GM19025 (cell line): ENCODE measurements around the gene WNT9A.

Experiments
- ATAC-seq: cut with Tn5 transposase; IDR thresholded peaks from one replicate; pipeline ENCODE4 v1.9.1; 2021; ENCODE audit warnings: mild to moderate bottlenecking, low read depth, moderate library complexity; ENCODE audit not compliant: unreplicated experiment

WNT9A gene

GRCh38 chr1:227900571-227901051, 47.1 kb downstream of the WNT9A start:
- ATAC-seq: no peak

DNA sequence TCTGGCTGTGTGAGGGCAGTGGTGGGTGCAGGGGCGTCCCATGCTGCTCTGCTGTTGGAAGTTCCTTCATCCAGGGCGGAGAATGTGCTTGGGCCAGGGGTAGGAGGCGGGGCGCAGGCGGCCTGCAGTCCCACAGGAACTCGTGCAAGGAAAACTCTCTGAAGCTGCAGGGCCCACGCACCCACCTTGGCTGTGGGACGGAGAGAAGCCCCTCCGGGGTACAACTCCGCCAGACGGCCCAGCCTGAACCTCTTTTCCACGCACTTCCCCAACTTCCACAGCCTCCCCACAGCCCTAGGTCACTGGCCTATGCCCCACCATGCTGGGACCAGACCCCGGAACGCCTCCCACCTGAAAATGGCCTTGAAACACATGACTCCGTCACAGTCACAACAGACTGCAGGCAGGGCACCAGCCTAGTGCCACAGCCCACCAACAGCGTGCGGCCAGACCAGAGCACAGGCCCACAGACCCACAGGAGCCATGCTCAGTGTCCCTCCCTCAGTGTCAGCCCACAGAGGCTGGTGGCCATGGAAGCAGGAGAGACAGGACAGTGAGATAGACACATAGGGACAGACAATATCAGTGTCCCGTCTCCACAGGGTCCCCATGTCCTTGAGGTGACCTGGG, 47.8 kb downstream of the WNT9A start:
- no peak for ATAC-seq

- ATAC-seq: no peak
These were observed 48.5 kb downstream of the WNT9A start for GRCh38 chr1:227899141-227899819.

DNA sequence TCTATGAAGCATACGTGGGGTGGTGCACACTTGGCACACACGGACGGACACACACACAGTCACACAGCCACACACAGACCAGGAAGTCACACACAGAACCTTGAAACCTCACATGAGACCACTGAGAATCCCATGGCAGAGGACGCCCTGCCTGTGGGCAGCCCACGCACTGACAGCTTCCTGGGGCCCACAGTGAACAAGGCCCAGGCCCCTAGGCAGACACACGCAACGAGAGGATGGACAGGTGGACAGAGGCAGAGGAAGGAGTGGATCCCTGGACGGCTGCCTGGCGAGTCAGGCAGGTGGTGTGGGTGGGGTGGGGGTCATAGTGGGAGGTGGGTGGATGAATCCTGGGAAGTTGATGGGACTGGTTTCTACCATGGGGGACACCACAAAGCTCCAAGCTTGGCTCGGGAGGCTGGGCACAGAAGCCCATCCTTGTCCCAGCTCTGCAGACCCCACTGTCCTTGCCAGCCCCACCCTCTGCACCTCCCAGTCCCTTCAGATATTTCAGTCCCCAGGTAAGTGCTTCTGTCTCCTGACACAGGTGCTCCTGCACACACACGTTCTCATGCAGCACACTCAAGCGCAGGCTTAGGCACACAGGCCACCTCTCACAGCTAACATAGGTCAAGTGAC, 49.1 kb downstream of the WNT9A start:
- no peak for ATAC-seq

- no peak for ATAC-seq
These were observed 49.9 kb downstream of the WNT9A start for GRCh38 chr1:227897704-227898438.

DNA sequence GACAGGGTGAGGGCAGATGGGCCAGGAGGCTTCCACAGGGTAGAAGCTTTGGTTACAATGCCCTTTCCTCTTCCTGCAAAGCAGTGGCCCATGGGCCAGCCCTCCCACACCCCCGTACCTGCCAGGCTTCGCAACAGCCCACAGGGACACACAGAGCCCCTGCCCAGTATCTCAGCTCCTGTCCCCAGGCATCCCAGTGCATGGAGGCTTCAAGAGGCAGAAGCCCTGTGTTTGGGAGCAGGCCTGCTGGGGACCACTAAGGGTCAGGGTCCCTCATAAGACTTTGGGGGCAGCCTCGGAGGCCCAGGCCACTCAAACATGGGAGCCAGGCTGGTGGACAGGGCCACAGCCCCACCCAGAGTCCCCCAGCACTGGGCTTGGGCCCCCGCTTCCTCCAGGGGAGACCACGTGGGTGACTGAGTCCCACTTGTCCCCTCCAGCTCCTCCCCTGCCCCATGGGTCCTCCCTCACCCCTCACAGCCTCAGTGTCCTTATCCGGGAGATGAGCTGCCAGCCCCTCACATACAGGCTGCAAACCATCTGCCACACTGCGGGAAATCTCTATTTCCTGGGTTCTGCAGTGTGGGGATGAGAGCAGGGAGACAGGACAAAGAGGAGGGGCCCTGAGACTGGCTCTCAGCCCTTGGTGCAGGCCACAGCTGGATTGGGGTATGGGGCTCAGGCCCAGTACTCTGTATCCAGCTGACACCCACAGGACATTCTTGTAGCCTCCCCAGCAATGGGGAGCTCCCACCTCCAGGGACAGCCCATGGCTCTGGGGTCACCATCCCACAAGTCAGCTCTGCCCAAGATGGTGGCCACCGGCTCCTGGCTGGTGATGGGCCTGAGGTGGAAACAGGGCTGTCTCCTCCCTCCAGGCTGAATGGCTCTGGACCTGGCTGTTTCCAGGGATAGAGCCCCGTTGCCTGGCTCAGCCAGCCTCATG, 50.7 kb downstream of the WNT9A start:
- no peak for ATAC-seq

- no peak for ATAC-seq
These were observed 51.7 kb downstream of the WNT9A start for GRCh38 chr1:227895828-227896685.

DNA sequence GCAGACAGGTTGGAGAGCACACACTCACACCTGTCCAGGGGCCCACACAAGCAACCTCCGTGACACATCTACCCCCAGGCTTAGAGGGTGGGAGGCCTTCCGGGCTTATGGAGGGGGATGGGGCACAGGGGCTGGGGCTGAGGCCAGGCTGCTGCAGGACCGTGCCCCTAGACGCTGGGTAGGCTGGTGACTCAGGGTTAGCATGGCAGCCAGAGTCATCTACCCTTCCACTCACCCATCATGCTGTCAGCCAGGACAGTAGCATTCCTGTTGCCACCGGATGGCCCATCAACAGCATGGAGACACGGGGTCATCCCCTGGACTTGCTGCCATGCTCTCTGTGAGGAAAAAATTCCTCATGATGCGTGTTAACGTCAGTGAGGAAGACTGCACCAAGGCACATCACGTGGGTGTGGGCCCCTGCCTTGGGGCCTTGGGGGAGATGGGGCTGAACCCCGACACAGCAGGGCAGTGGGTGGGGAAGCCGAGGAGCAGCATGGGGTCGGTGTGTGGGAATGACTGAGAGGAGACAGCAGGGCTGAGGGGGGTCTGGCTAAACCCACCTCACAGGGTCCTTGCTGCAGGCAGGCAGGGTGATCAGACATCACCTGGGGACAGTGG, 52.8 kb downstream of the WNT9A start:
- ATAC-seq: no peak

DNA sequence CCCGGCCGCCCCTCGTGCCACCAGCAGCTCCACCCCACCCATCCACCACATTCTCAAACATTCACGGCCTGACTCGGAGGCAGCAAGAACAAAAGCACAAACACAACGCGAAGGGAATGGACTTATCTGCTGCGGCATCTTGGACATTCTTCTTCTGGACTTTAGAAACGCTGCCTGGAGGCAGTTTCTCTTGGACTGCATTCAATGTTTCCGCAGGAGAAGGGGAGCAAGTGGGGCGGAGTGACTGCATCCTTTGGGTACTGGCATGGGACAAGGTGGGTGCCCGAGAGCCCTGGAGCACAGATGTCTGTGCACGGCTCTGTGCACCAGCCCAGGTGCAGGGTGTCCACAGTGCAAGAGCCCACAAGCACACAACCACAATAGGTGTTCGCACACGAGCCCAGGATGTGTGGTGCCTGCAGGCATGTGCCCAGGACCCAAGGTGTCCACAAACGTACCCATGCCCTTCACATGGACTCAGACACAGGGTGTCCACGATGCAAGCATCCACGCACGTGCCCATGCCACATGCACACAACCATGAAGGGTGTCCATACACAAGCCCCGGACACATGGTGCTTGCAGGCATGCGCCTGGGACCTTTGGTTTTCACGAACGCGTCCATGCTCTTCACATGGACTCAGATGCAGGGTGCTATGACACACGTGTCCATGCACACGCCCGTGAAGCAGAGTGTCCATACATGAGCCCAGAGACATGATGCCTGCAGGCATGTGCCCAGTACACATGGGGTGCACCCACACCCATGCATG, 53.6 kb downstream of the WNT9A start:
- ATAC-seq: no peak

GRCh38 chr1:227893300-227893948, 54.3 kb downstream of the WNT9A start:
- no peak for ATAC-seq

DNA sequence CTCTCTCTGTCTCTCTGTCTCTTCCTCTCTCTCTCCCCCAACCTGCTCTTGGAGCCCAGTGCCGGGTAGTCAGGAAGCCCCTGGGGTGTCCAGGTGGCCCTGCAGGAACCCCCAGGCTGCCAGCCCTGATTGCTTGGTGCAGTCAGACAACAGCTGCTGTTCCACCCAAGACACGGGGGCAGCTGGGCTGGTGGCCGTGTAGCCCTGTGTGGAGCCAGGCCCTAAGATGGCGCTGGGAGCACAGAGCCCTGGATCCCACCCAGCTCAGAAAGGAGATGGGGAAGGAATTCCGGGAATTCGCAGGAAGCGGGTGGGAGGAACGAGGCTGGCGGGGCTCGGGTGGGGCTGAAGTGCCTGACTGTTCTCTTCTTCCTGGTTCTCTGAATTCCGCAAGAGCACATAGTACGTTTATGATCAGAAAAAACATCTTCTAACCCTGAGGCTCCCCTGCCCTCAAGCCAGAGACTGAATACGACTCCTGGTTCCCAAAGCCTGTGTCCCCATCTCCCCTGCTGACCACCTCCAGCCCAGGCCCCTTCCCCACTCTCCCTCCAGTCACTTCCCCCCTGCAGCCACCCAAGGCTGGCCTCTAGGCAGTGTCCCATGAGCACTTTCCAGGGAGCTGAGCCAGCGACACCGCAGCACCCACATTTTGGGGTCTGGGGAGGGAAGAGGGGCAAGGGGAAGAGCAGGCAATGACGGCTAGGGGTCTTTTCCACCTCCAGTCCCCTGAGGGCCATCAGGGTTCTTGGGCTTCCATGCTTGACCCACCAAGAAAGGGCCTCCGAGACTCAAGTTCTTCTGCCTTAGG, 55.0 kb downstream of the WNT9A start:
- no peak for ATAC-seq

DNA sequence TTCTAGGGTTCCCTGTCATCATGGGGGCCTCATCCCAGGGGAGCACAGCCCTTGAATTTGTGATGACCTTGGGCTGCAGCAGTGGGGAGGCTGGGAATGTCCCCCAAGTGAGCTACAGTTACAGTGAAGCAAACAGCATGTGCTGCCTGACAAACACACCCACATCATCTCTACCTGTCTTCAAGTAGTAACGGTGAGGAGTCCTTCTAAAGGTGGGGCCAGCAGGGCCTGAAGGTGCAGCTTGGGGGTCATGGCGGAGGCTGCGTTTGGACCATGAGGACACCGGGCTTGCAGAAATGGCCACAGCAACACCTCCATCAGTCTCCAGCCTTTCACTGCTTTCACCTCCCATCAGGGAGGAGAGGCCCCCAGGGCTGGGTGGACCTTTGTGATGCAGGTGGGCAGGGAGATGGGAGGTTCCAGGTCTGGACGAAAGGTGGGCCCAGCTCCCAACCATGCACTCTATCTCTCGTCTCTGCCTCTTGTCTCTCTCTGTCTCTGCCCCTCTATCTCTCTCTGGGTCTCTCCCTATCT, 55.7 kb downstream of the WNT9A start:
- no peak for ATAC-seq

- ATAC-seq: no peak
These were observed 56.3 kb downstream of the WNT9A start for GRCh38 chr1:227891223-227891954.

DNA sequence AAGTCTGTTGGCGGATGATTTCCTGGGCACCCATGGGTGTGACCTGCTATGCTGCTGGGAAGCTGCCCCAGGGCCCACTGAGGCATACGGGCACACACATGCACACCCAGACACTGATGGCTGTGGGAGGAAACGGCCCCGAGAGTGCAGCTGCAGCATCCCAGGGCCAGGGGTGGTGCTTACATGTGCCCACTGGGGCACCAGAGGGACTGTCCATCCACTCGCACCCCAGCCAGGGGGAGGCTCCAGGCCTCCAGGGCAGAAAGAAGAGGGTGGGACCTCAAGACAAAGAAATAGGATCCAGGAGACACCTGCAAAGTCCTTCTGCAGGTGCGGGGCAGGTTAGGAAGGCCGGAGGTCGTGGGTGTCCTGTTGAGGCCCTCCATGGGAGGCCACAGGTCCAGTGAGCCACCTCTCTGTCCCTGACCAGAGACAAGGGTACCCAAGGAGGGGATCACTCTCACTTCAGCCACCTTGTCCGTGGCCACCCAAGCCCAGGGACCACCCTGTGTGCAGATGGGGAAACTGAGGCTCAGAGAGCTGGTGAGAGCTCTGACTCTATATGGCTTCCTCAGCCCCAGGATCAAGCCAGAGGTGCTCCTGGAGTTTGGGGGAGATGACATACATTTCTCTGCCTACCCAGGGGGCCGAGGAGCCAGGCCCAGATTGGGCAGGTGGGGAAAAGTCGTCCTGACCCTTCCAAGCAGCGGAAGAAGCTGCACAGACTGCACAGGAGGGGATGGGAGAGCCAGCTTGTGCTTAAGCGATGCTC, 57.1 kb downstream of the WNT9A start:
- ATAC-seq: no peak

DNA sequence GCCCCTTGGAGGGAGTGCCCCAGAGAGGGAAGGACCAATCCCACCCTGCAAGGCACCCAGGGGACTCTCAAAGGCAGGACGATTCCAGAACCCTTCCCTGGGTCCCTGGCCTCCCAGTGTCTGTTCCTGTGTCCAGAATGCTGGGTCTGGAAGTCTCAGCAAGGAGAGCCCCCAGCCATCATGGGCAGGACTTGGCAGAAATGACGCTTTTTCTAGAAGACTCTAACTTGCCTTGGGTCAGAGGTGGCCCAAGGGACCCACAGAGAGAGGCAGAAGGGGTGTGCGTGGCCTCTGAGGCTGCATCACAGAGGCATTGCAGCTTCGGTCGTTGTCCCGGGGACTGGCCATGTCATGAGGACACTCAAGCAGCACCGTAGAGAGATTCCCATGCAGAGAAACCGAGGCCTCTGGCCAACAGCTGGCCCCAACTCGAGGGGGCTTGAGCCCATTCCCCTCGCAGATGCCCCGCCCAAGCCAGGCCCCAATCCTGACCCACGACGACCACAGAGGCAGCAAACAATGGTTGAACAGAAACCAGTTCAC, 57.8 kb downstream of the WNT9A start:
- no peak for ATAC-seq
